RKO (cell line): Measurements from ENCODE around the gene GGTLC1.
"Not testable (repeated sequence)": the region's sequence is repeated elsewhere in the genome, so short reads cannot be mapped to it uniquely, and the experiment has no call there.

Source experiments
- DNase-seq: peaks from one replicate; pipeline ENCODE4 v3.0.0-alpha.2; 2016; ENCODE audit warnings: low spot score

GGTLC1 gene

GRCh38 chr20:23994001-23994633 lies 5.5 kb upstream of the GGTLC1 start:
- DNase-seq = not testable (repeated sequence)

- not testable (repeated sequence) for DNase-seq
Observed at GRCh38 chr20:23993440-23993839, 4.9 kb upstream of the GGTLC1 start.

DNA sequence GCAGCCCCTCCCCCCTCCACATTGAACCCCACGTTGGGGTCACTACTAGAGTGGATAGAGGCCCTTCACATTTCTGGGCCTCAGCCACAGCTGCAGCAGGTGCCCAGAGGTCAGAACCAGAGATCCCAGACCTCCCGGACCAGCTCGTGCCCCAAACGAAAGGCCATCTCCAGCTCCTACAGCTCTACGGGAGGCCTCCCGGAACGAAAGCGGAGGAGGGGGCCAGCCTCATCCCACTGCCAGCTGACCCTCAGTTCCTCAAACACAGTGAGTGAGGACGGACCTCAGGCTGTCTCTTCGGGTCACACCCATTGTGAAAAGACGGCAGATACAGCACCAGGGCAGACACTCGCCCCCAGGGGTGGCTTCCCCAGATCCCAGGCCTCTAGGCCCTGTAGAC lies 1.7 kb upstream of the GGTLC1 start:
- not testable (repeated sequence) for DNase-seq

- not testable (repeated sequence) for DNase-seq
Observed at GRCh38 chr20:23988966-23989365, 387 bp upstream of the GGTLC1 start.

GRCh38 chr20:23986716-23987115 lies 1.9 kb downstream of the GGTLC1 start:
- DNase-seq = not testable (repeated sequence)

DNA sequence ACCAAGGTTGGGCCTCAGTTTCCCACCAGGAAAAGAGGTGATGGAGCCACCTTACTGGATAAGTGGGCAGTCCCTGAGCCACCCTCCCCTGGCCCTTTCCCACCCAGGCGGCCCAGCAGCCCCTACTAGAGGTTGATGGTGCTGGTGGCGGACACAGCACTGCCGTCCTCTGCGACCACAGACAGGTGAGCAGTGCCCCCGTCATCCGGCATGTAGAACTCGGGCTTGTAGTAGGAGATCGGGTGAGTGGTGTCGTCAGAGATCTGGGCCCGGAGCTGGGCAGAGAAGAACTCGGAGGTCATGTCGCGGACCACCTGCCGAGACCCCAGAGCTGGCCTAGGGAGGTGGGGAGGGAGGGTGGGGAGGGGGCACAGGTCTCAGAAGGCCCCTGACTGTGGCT lies 2.3 kb downstream of the GGTLC1 start:
- not testable (repeated sequence) for DNase-seq

DNA sequence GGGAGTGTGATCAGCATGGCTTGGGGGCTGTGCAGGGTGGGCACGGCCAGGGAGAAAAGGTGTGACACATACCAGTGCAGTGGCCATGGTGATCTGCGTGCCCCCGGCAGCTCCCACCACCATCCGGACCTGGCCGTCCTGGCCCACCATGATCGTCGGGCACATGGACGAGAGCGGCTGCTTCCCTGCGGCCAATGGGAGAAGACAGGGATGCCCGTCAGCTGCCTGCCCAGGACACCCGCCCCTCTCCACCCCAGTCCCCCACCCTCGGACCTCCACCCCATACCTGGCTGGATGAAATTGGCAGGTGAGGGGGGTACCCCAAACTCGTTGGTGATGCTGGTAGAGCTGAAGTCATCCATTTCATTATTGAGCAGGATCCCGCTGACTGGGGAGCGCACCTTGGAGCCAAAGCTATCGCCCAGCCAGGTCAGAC lies 2.8 kb downstream of the GGTLC1 start:
- not testable (repeated sequence) for DNase-seq

GRCh38 chr20:23985066-23985789 lies 3.4 kb downstream of the GGTLC1 start:
- not testable (repeated sequence) for DNase-seq

DNA sequence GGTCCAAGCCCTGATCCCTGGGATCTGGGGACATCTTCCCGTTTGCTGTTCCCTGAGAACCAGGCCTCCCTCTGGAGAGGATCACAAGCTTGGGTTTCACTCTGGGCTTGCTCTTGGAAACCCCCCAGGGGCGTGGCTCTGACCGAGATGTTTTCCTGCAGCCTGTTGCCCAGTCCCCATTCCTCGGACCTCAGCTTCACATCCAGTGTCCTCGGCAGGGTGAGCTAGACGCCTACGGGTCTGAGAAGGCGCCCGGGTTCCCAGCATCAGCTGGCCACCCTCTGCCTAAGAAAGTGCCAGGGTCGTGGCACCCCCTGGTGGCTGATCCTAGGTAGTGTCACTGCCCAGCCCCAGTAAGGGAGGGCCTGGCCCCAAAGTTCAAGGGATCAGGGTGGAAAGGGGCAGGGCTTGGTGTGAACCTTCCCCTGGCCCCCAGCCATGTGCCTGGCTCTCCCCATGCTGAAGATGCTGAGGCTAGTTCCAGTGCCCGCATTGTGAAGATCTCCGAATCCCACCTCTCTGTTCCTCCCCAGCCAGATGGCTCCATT lies 4.0 kb downstream of the GGTLC1 start:
- not testable (repeated sequence) for DNase-seq

GRCh38 chr20:23982112-23983018 lies 6.2 kb downstream of the GGTLC1 start:
- not testable (repeated sequence) for DNase-seq

- DNase-seq = not testable (repeated sequence)
Observed at GRCh38 chr20:23981526-23981925, 7.1 kb downstream of the GGTLC1 start.

DNA sequence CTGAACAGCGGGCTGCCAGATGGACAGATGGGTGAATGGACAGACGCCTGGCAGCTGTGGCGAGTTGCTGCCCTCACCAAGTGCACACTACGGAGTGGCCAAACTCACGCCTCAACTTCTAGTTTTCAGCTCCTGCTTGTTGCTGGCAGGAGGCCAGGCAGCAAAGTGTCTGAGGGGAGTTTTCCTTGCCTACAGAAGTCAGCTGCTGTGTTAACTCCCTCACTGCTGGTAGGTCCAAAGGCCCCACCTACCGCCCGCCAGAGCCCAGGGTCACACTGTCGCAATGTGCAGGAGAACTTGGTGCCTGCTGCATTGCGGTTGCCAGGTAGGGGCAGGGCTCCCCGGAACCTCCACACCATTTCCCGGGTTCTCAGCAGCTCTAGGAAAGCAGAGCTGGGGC lies 7.6 kb downstream of the GGTLC1 start:
- not testable (repeated sequence) for DNase-seq

GRCh38 chr20:23979899-23980811 lies 8.4 kb downstream of the GGTLC1 start:
- not testable (repeated sequence) for DNase-seq

DNA sequence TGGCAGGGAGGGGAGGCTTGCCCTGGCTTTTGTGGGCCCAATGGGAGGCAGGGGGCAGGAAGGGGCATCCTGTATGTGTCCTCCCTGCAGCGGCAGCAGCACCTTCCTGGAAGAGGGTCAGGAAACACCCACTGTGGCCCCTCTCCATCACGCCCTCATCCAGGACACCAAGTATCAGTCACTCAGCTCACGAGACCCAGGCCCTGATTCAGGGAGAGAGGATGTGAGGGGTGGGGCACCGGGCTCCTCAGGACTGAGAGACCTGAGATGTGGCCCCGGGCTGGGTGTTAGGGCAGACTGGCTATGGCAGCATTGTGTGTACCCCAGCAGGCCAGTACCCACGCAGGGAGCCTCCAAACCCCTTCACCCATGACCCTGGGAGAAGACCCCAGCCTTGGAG lies 9.2 kb downstream of the GGTLC1 start:
- DNase-seq = not testable (repeated sequence)

- DNase-seq = not testable (repeated sequence)
Observed at GRCh38 chr20:23978457-23978856, 10.1 kb downstream of the GGTLC1 start.

- no peak for DNase-seq
Observed at GRCh38 chr20:23974966-23975365, 13.6 kb downstream of the GGTLC1 start.

DNA sequence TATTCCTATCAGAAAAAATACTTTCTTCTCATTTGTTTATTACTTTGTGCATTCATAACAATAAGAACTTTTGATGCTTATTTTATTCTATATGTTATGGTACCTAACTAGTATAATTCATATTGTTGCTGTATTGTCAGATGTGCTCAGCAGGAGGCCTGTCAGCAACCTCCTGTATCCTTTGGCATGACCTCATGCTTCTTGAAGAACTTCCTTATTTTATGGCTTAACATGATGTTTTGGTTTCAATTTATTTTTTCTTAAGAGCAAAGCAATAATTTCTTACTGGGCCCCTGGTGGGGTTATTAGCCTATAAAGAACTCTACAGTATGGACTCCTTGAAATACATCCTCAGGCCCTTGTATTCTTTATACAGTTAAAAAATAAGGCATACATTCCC lies 17.3 kb downstream of the GGTLC1 start:
- no peak for DNase-seq

- DNase-seq = no peak
Observed at GRCh38 chr20:23970049-23970448, 18.5 kb downstream of the GGTLC1 start.

DNA sequence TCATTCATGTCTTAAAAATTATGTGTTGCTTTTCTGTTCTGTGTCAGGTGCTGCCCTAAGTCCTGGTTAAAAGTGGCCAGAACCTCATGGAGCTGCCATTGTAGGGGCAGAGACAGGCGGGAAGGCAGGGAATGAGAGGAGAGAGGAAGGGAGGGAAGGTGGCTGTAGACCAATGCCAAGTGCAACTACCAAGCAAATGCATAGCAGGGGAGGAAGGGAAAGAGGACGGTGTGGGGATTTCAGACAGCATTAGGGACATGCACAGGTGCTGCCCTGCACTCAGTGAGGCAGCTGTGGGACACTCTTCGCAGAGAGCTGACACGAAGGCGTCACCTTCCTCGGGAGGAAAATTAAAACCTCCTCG lies 21.0 kb downstream of the GGTLC1 start:
- DNase-seq = no peak

GRCh38 chr20:23966927-23967615 lies 21.5 kb downstream of the GGTLC1 start:
- DNase-seq = no peak

DNA sequence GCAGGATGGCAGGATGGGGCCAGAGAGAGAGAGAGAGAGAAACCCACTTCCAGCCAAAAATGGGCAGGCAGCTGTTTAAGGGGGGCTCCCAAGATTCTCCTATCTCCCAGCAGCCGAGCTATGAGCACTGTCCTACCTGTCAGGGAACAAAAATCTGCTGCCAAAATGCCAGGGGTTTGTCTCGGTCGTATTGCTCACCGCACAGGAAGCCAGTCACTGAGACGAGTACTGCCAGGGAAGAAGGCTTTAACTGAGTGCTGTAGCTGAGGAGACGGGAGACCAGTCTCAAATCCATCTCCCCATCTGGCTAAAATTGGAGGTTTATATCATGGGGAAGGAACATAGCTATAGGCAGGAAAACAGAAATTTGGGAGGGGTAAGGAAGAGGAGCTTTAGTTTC lies 22.3 kb downstream of the GGTLC1 start:
- DNase-seq = no peak
